Ishikawa (cell line): ENCODE results near the gene FGR.

Experiments
- CEBPB ChIP-seq: IDR thresholded peaks from 2 replicates; pipeline ENCODE4 v1.6.1; 2012
- CREB1 ChIP-seq: IDR thresholded peaks from 2 replicates; pipeline ENCODE4 v1.6.1; 2012; ENCODE audit warnings: low read depth
- EGR1 ChIP-seq: IDR thresholded peaks from 2 replicates; pipeline ENCODE4 v1.6.1; 2012
- EP300 ChIP-seq: IDR thresholded peaks from 2 replicates; pipeline ENCODE4 v1.6.1; 2012; ENCODE audit warnings: borderline replicate concordance
- FOXM1 ChIP-seq: IDR thresholded peaks from 2 replicates; pipeline ENCODE4 v1.6.1; 2012; ENCODE audit warnings: low read depth, borderline replicate concordance
- MAX ChIP-seq: IDR thresholded peaks from 2 replicates; pipeline ENCODE4 v1.6.1; 2012
- NFIC ChIP-seq: IDR thresholded peaks from 2 replicates; pipeline ENCODE4 v1.6.1; 2012
- RAD21 ChIP-seq: IDR thresholded peaks from 2 replicates; pipeline ENCODE4 v1.6.1; 2012; ENCODE audit warnings: low read depth
- REST ChIP-seq: IDR thresholded peaks from 2 replicates; pipeline ENCODE4 v1.6.1; 2012; ENCODE audit warnings: low read depth, mild to moderate bottlenecking
- TAF1 ChIP-seq: IDR thresholded peaks from 2 replicates; pipeline ENCODE4 v1.6.1; 2012; ENCODE audit warnings: low read depth, mild to moderate bottlenecking
- TCF12 ChIP-seq: IDR thresholded peaks from 2 replicates; pipeline ENCODE4 v1.6.1; 2012; ENCODE audit warnings: low read depth
- TEAD4 ChIP-seq: IDR thresholded peaks from 2 replicates; pipeline ENCODE4 v1.6.1; 2012
- USF1 ChIP-seq: IDR thresholded peaks from 2 replicates; pipeline ENCODE4 v1.6.1; 2012
- YY1 ChIP-seq: IDR thresholded peaks from 2 replicates; pipeline ENCODE4 v1.6.1; 2012; ENCODE audit warnings: low read depth
- ZBTB7A ChIP-seq: IDR thresholded peaks from 2 replicates; pipeline ENCODE4 v1.6.1; 2012; ENCODE audit warnings: low read depth

The FGR gene

DNA sequence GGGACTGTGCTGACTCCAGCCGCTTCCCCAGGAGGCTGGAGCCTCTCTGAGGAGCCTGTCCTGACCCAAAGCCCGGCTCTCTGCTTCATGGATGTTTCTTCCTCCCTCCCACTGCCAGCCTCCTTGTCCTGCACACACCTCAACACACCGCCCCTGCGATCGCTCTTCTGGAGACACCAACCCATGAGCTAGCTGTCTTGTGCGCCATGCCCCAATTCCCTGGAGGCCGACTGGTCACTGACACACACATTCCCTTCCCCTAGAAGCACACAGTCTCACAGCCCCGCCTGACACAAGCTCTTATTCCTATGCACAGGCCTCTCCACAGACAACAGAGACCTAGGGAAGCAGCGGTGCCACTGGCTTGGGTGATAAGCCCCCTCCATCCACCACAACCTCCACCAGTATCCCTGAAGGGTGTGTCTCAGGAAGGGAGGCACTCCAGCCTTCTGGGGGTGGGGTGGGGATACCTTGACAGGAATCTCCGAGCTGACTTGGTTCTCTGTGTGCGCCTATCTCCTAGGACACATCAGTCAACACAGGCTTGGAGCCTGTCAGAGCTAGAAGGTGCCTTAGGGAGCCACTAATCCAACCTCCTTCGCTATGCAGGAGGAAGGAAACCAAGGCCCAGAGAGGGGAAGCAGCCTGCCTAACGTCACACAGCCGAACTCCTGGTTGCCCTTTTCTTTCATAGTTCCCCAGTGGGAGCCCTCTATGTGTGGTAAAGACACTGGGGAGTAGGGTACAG lies 62.1 kb downstream of the FGR start:
- TF ChIP-seq EGR1: no peak

GRCh38 chr1:27572019-27572678 lies 62.8 kb downstream of the FGR start:
- TF ChIP-seq MAX (0 out of 2 replicates have a peak, but pooled peaks have one; percentile 5), CEBPB (no peak), EGR1 (no peak), YY1 (no peak), ZBTB7A (0 out of 2 replicates have a peak, but pooled peaks have one; percentile 67), NFIC (no peak)

DNA sequence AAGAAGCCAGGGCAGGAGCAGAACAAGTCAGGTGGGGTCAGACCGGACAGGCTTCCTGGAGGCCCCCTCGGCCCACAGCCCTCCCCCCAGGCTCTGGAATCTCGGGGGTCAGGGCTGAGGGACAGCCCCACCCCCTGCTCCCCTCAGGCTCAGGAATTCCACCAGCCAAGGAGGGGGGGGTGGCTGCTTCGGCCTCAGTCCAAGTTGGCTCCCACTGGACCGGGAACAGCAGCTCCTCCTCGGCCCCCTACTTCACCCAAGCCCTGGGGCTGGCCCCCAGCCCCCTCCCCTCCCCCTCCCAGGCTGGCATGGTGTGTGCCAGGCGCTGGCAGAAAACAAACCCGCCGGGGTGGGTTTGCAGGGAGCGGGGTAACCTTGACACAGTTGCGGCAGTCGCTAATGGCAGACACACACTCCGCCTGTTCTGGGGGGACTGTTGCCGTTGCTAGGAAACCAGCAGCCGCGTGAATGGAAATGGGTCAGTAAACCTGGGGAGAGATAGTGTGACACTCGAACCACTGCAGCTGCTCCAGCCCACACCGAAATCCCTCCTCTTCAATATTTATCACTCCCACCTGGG lies 63.5 kb downstream of the FGR start:
- no peak for TF ChIP-seq USF1
- TF ChIP-seq MAX: 0 out of 2 replicates have a peak, but pooled peaks have one; percentile 9
- TF ChIP-seq TEAD4: 0 out of 2 replicates have a peak, but pooled peaks have one; percentile 25

GRCh38 chr1:27570784-27571183 lies 64.2 kb downstream of the FGR start:
- TF ChIP-seq TEAD4 (peak; percentile 83), ZBTB7A (peak; percentile 68), USF1 (no peak), CREB1 (no peak), MAX (no peak), RAD21 (no peak), EP300 (no peak; the same call in 1 of the 2 replicates), CEBPB (no peak), TCF12 (no peak), TAF1 (no peak), FOXM1 (no peak), NFIC (no peak)

- TF ChIP-seq FOXM1 (no peak), CREB1 (no peak), REST (no peak), TCF12 (no peak), ZBTB7A (peak; percentile 19; the same call in 1 of the 2 replicates), EGR1 (no peak), NFIC (no peak), CEBPB (no peak)
Measured at GRCh38 chr1:27570356-27570755, 64.6 kb downstream of the FGR start.

- TF ChIP-seq EP300 (peak; percentile 78), TCF12 (peak; percentile 88), YY1 (0 out of 2 replicates have a peak, but pooled peaks have one; percentile 11), TAF1 (no peak), TEAD4 (peak; percentile 2; the same call in 1 of the 2 replicates), NFIC (peak; percentile 60), MAX (peak; percentile 36), ZBTB7A (peak; percentile 83), FOXM1 (no peak; the same call in 1 of the 2 replicates), USF1 (no peak), RAD21 (no peak)
Measured at GRCh38 chr1:27569506-27570291, 65.3 kb downstream of the FGR start.
